Measurements from ENCODE around the gene ADAMTS2.
A peak's percentile ranks its signal among the peaks of the same experiment; 100 is the strongest.

The ADAMTS2 gene

DNA sequence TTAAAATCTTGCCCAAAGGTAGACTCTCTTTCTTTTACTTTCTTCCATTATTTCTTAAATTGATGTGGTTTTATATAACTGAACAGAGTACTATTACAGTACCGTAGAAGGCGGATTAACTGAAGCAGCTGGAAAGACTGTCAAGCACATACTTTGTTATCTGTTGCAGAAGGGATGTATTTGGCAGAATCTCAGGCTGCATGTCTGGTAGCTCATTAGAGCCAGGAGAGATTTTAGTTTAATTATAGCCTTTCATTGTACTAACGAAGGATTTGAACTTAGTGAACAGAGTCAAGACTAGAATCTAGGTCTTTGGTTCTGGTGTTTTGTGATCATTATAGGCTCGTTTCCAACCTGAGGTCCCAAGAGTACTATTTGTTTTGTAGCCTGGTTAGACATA is 264.5 kb downstream of the ADAMTS2 start:
- Histone ChIP-seq H3K4me2 (ENCODE audit: low read length) (no peak overlapping the region), H2AFZ (no peak overlapping the region), H3K36me3 (ENCODE audit: control insufficient read depth, insufficient read depth, low read length) (peaks cover 30% of the 10 kb centered on the region), H3K79me2 (no peaks in the 10 kb centered on the region), H3K9ac (no peak overlapping the region), H3K4me3 (ENCODE audit: low read depth, low read length) (no peak overlapping the region), H3K27me3 (ENCODE audit: control insufficient read depth, insufficient read depth, low read length) (no peaks in the 10 kb centered on the region), H3K4me1 (no peaks in the 10 kb centered on the region), H3K27ac (no peak overlapping the region), H3K9me3 (ENCODE audit: control insufficient read depth, low read length) (peaks cover 13% of the 10 kb centered on the region)
- TF ChIP-seq, protein P1, sequence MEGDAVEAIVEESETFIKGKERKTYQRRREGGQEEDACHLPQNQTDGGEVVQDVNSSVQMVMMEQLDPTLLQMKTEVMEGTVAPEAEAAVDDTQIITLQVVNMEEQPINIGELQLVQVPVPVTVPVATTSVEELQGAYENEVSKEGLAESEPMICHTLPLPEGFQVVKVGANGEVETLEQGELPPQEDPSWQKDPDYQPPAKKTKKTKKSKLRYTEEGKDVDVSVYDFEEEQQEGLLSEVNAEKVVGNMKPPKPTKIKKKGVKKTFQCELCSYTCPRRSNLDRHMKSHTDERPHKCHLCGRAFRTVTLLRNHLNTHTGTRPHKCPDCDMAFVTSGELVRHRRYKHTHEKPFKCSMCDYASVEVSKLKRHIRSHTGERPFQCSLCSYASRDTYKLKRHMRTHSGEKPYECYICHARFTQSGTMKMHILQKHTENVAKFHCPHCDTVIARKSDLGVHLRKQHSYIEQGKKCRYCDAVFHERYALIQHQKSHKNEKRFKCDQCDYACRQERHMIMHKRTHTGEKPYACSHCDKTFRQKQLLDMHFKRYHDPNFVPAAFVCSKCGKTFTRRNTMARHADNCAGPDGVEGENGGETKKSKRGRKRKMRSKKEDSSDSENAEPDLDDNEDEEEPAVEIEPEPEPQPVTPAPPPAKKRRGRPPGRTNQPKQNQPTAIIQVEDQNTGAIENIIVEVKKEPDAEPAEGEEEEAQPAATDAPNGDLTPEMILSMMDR (IDR thresholded peaks at IDR 0.05), result no peak

DNA sequence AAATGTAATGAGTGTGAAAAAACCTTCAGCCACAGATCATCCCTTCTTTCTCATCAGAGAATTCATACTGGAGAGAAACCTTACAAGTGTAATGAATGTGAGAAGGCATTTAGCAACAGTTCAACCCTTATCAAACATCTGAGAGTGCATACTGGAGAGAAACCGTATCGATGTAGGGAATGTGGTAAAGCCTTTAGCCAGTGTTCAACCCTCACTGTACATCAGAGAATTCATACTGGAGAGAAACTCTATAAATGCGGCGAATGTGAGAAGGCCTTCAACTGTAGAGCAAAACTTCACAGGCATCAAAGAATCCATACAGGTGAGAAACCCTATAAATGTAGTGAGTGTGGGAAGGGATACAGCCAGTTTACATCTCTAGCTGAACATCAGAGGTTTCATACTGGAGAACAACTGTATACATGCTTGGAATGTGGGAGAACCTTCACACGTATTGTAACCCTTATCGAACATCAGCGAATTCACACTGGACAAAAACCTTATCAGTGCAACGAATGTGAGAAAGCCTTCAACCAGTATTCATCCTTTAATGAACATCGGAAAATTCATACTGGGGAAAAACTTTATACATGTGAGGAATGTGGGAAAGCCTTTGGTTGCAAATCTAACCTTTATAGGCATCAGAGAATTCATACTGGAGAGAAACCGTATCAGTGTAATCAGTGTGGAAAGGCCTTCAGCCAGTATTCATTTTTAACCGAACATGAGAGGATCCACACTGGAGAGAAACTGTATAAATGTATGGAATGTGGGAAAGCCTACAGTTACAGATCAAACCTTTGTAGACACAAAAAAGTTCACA is 265.9 kb downstream of the ADAMTS2 start:
- Histone ChIP-seq H3K36me3 (ENCODE audit: control insufficient read depth, insufficient read depth, low read length) (peaks cover 30% of the 10 kb centered on the region), H3K4me1 (no peaks in the 10 kb centered on the region), H3K4me2 (ENCODE audit: low read length) (no peak overlapping the region), H3K4me3 (ENCODE audit: low read depth, low read length) (no peak overlapping the region), H3K9ac (no peak overlapping the region), H2AFZ (no peak overlapping the region), H3K79me2 (no peaks in the 10 kb centered on the region), H3K9me3 (ENCODE audit: control insufficient read depth, low read length) (peaks cover 13% of the 10 kb centered on the region), H3K27ac (no peak overlapping the region), H3K27me3 (ENCODE audit: control insufficient read depth, insufficient read depth, low read length) (no peaks in the 10 kb centered on the region)
- TF ChIP-seq, protein P1 (IDR thresholded peaks at IDR 0.05), result no peak

DNA sequence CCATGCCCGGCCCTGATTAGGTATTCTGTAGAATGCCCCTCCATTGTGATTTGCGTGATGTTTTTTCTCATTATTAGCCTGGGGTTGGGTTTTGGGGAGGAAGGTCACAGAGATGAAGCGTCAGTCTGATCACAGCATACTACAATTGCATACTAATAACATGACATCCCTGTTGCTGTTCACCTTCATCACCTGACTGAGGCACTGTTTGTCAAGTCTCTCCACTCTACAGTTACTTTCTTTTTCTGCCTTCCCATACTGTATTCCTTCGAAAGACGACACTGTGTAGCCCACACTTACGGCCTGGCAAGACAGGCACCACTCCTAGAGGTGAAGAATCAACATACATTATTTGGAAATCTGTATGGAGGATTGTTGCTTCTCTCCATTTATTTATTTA is 279.6 kb downstream of the ADAMTS2 start:
- H3K36me3 ChIP-seq (ENCODE audit: control insufficient read depth, insufficient read depth, low read length), result no peaks in the 10 kb centered on the region
- H3K4me3 ChIP-seq (ENCODE audit: low read depth, low read length), result no peak overlapping the region
- H3K9ac ChIP-seq, result no peak overlapping the region
- TF ChIP-seq, protein P1 (IDR thresholded peaks at IDR 0.05), result no peak
- H2AFZ ChIP-seq, result no peak overlapping the region
- H3K9me3 ChIP-seq (ENCODE audit: control insufficient read depth, low read length), result no peaks in the 10 kb centered on the region
- no peaks in the 10 kb centered on the region for H3K4me1 ChIP-seq
- H3K27ac ChIP-seq, result no peak overlapping the region
- no peaks in the 10 kb centered on the region for H3K79me2 ChIP-seq
- no peak overlapping the region for H3K4me2 ChIP-seq (ENCODE audit: low read length)
- H3K27me3 ChIP-seq (ENCODE audit: control insufficient read depth, insufficient read depth, low read length), result no peaks in the 10 kb centered on the region

DNA sequence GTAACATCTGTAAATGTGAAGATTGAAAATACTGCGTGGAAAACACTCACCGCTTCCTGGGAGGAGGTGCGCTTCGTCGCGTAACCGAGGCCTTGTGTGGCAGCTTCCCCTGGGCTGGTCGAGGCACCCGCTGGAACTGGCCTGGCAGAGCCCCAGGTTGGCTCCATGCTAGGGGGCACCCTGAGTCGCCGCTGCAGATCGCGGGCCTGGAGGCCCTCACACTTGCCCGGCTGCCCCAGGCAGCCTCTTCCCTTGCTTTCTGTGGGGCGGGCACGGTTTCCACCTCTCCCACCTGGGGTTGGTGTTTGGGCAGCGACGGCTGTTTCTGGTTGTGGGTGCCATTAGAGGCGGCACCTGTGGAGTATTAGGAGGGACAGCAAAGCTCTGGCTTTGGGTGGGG is 284.2 kb downstream of the ADAMTS2 start:
- H3K36me3 ChIP-seq (ENCODE audit: control insufficient read depth, insufficient read depth, low read length), result no peaks in the 10 kb centered on the region
- no peak overlapping the region for H3K27ac ChIP-seq
- TF ChIP-seq, protein P1 (IDR thresholded peaks at IDR 0.05), result no peak
- H3K27me3 ChIP-seq (ENCODE audit: control insufficient read depth, insufficient read depth, low read length), result no peaks in the 10 kb centered on the region
- no peak overlapping the region for H2AFZ ChIP-seq
- no peaks in the 10 kb centered on the region for H3K9me3 ChIP-seq (ENCODE audit: control insufficient read depth, low read length)
- H3K4me3 ChIP-seq (ENCODE audit: low read depth, low read length), result peak overlapping the region; percentile 81
- no peaks in the 10 kb centered on the region for H3K79me2 ChIP-seq
- peak overlapping the region; percentile 95 for H3K4me2 ChIP-seq (ENCODE audit: low read length)
- H3K4me1 ChIP-seq, result no peaks in the 10 kb centered on the region
- H3K9ac ChIP-seq, result no peak overlapping the region
